A549 (cell line): ENCODE measurements around the gene ALOX5.

Experiments
- ESRRA ChIP-seq: fragments of 150-350 bp; IDR thresholded peaks from 2 replicates; pipeline ENCODE4 v1.6.1; 2014; ENCODE audit warnings: mild to moderate bottlenecking, low read length, borderline replicate concordance
- HDAC2 ChIP-seq: fragments of 200-600 bp; sonication (generic); IDR thresholded peaks from 2 replicates; pipeline ENCODE4 v1.6.1; 2016
- HEYL ChIP-seq: fragments of 250-450 bp; sonication (Bioruptor Pico); IDR thresholded peaks from 2 replicates; pipeline ENCODE4 v1.8.0; 2021; ENCODE audit warnings: mild to moderate bottlenecking, moderate library complexity
- NR3C1 ChIP-seq: fragments of >200 bp; sonication (Bioruptor Twin); formaldehyde crosslinking; IDR thresholded peaks from 3 replicates; pipeline ENCODE4 v1.6.1; 2017
- PHF8 ChIP-seq: fragments of 200-600 bp; sonication (generic); IDR thresholded peaks from 2 replicates; pipeline ENCODE4 v1.6.1; 2016; ENCODE audit warnings: low read depth, mild to moderate bottlenecking, antibody characterized with exemption, moderate library complexity, borderline replicate concordance
- ZNF302 ChIP-seq: fragments of 250-450 bp; sonication (Bioruptor Pico); IDR thresholded peaks from 2 replicates; pipeline ENCODE4 v1.9.0; 2021; ENCODE audit warnings: inconsistent platforms, mild to moderate bottlenecking, moderate library complexity
- TF ChIP-seq, protein P1 (sequence below): fragments of >200 bp; sonication (Bioruptor Twin); formaldehyde crosslinking; IDR thresholded peaks from 3 replicates; pipeline ENCODE4 v1.5.1; 2016
- TF ChIP-seq, protein P2 (sequence below): fragments of 150-350 bp; IDR thresholded peaks from 2 replicates; pipeline ENCODE4 v1.6.1; 2014; ENCODE audit warnings: low read depth, mild to moderate bottlenecking, low read length

DNA sequence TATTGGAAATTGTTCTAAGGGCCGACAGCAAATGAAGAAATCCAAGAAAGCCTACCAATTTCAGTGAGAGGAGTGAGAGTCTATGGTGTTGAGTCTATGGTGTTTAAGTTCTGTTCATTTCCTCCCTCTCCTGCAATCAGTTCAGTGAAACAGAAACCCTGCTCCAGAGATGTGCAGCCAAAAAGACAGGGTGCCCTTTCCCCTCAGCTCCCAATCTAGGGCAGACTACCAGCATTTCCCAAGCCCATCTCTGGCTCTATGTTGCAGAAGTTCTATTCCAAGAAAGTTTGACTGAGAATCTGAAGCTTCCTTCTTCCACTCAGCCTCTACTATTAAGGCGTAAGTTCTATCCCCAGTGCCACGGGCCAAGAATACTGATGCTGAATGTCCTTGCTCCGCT is 18.5 kb upstream of the ALOX5 start:
- TF ChIP-seq, protein P1, sequence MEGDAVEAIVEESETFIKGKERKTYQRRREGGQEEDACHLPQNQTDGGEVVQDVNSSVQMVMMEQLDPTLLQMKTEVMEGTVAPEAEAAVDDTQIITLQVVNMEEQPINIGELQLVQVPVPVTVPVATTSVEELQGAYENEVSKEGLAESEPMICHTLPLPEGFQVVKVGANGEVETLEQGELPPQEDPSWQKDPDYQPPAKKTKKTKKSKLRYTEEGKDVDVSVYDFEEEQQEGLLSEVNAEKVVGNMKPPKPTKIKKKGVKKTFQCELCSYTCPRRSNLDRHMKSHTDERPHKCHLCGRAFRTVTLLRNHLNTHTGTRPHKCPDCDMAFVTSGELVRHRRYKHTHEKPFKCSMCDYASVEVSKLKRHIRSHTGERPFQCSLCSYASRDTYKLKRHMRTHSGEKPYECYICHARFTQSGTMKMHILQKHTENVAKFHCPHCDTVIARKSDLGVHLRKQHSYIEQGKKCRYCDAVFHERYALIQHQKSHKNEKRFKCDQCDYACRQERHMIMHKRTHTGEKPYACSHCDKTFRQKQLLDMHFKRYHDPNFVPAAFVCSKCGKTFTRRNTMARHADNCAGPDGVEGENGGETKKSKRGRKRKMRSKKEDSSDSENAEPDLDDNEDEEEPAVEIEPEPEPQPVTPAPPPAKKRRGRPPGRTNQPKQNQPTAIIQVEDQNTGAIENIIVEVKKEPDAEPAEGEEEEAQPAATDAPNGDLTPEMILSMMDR = no peak
- TF ChIP-seq ZNF302 (no peak), HEYL (CRISPR knock-in tag) (no peak), HDAC2 (no peak), PHF8 (no peak), NR3C1 (no peak), ESRRA (no peak)
- TF ChIP-seq, protein P2, sequence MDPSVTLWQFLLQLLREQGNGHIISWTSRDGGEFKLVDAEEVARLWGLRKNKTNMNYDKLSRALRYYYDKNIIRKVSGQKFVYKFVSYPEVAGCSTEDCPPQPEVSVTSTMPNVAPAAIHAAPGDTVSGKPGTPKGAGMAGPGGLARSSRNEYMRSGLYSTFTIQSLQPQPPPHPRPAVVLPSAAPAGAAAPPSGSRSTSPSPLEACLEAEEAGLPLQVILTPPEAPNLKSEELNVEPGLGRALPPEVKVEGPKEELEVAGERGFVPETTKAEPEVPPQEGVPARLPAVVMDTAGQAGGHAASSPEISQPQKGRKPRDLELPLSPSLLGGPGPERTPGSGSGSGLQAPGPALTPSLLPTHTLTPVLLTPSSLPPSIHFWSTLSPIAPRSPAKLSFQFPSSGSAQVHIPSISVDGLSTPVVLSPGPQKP = no peak
